SIG-M5 treated with dmso at 0.1 percent for 504 hours (cell line): ENCODE measurements around the gene NKD2.

ENCODE experiments used
- DNase-seq: peaks from one replicate; lab custom pipeline; 2025; ENCODE audit not compliant: unreplicated experiment; lab: John Stamatoyannopoulos, UW

Gene NKD2

GRCh38 chr5:1029282-1029944 is 20.8 kb downstream of the NKD2 start:
- no peak for DNase-seq

DNA sequence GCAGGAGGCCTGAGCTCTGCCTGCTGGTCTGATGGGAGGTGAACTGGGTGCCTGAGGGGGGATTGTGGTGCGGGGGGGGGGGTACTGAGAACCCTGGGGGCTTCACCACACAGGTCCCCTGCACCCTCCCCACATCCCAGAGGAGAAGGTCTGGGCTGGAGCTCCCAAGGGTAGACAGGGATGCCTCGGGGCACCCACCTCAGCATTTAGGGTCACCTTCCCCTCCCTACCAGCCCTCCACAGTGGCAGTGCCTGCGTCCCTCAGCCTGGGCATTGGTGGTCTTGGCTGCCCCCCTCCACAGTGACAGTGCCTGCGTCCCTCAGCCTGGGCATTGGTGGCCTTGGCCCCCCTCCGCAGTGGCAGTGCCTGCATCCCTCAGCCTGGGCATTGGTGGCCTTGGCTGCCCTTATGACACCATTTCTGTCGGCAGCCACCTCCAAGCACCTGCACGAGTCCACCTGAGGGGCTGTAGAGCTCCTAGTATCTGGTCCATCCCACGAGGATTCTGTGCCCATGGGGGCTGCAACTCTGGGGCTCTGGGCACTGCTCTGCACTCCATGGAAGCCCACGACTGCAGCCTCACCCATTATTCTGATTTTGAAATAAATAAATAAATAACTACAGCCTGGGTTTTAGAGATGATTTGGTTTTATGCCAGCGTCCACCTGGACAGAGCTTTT is 21.5 kb downstream of the NKD2 start:
- DNase-seq: no peak

DNA sequence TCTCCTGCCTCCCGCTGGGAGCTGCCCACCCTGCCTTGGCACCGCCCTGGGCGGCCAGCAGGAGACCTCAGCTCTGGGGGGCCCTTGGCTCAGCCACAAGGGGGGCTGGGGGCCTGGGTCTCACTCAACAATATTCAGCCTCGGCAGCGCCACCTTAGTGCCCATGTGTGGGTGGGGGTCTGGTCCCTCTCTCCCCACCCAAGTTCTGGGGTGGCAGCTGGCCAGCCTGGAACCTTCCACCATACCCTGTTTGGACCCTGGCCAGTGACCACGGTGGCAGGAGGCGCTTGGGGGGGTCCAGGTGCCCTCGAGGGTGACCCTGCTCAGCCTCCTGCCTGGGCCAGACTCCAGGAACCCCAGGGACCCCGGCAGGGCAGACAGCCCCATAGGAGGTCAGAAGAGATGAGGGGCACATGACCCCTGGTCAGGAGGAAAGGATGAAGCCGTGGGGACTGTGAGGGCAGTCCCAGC is 22.2 kb downstream of the NKD2 start:
- DNase-seq: no peak

- DNase-seq: no peak
These were observed 22.8 kb downstream of the NKD2 start for GRCh38 chr5:1031306-1031959.

GRCh38 chr5:1032011-1032410 is 23.4 kb downstream of the NKD2 start:
- no peak for DNase-seq

DNA sequence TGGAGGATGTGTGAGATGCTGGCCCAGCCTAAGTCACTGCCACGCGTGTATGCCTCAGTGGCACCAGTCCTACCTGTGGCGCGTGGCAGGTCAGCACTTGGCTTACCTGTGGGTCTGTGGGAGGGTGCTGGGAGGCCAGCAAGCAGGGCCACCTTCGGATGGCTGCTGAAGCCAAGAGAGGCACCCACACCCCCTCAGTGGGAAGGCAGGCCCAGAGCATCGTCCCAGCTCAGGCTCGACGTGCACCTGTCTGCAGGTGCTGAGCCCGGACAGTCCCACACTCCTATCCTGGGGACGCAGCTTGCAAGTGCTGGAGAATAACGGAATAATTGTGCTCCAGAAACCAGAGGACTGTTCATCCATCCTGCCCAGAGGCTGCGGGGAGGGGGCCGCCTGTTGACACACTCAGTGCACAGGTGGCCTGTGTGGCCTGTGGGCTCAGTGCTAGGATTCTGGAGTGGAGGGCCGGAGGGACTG is 24.0 kb downstream of the NKD2 start:
- DNase-seq: no peak

GRCh38 chr5:1033178-1033577 is 24.6 kb downstream of the NKD2 start:
- DNase-seq: no peak

GRCh38 chr5:1033606-1034420 is 25.2 kb downstream of the NKD2 start:
- no peak for DNase-seq

DNA sequence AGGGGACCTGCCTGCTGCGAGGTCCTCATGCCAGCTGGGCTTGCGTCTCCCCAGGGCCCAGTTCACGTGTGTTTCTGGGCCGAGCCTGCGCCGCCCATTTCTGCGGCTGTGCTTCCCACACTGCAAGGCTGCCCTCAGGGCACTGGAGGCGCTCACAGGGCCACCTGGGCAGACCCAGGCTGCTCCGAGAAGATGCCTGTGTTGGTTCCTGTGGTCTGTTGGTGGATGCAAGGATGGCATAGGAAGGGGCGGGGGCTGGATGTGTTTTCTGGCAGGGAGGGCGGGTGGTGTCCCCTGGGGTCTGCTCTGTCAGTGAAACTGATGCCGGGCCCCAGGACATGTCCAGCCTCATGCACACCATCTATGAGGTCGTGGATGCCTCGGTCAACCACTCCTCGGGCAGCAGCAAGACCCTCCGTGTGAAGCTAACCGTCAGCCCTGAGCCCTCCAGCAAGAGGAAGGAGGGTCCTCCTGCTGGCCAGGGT is 25.9 kb downstream of the NKD2 start:
- no peak for DNase-seq

DNA sequence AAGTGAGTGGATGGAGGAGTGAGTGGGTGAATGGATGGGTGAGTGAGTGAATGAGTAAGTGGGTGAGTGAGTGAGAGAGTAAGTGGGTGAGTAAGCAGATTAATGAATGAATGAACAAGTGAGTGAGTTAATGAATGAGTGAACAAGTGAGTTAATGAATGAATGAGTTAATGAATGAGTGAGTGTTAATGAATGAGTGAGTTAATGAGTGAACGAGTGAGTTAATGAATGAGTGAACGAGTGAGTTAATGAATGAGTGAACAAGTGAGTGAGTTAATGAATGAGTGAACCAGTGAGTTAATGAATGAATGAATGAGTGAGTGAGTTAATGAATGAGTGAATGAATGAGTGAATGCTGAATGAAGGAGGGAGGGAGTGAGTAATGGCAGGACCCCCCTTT is 26.4 kb downstream of the NKD2 start:
- no peak for DNase-seq

DNA sequence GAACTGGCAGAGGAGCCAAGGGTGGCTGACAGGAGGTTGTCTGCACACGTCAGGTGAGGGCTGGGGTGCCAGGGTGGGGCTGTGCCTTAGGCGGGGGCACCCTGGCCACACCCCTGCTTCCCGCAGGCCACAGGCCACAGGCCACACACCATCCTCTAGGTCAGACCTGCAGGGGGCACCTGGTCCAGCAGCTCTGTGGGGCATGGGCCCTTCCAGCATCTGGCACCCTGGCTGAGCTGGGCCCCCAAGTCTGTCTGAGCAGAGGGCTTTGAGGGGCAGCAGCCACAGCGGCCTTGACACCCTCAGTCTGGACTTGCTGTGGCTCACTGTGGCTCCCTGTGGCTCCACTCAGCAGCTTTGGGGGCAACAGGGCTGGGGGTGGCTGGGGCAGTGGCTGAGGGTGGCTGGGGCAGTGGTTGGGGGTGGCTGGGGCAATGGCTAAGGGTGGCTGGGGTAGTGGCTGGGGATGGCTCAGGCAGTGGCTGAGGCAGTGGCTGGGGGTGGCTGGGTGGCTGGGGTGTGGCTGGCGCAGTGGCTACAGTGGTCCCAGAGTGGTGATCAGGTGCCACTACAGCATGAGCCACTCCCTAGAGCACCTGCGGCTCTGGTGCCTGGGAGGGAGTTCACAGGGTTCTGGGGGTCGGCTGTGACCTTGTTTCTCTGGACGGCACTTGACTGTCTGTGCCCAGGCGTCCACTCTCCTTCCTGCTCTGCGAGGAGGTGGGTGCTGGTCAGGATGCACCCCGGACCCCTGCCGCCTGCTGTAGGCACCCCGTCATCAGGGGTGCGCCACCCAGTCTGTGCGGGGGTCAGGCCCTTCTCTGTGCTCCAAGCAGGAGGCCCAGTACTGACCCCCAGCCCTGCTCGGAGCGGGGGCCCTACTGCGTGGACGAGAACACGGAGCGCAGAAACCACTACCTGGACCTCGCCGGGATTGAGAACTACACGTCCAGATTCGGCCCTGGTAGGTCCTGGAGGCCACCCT is 27.1 kb downstream of the NKD2 start:
- no peak for DNase-seq

- no peak for DNase-seq
These were observed 28.0 kb downstream of the NKD2 start for GRCh38 chr5:1036504-1037122.

GRCh38 chr5:1037123-1037670 is 28.6 kb downstream of the NKD2 start:
- DNase-seq: no peak

- no peak for DNase-seq
These were observed 29.2 kb downstream of the NKD2 start for GRCh38 chr5:1037671-1038416.

GRCh38 chr5:1038417-1039209 is 30.0 kb downstream of the NKD2 start:
- no peak for DNase-seq

DNA sequence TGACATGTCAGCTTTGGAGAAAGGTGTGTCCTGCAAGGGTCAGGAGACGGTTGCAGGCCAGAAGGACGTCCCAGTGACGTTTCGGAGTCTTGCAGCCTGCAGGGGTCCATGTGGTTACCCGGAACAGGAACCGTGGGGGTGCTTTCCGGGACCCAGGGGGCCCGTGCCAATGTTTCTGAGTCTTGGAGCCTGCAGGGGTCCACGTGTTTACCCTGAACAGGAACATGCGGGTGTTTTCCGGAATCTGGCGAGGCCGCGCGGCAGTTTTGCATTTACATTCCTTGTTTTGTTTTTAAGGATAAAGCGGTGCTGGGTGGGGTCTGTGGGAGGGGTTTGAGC is 30.6 kb downstream of the NKD2 start:
- no peak for DNase-seq

- DNase-seq: no peak
These were observed 31.2 kb downstream of the NKD2 start for GRCh38 chr5:1039706-1040260.

DNA sequence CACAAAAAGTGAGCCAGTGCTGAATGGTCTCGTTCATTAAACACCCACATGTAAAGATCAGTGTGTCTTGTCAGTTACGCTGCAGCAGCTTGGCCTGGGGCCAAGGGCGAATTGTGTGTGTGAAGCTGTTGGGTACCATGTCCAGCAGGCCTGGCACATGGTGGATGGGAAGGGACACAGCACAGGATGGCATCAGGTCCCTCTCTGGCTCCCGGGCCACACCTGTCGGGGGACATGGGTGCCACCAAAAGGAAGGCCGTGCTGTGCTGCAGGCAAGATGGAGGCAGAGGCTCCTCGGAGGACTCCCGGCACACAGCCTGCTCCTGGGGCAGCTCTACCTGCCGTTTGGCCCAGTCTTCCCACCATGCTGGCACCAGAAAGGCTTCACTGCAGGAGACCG is 32.0 kb downstream of the NKD2 start:
- DNase-seq: no peak
